ENCODE data around the gene VTA1. TPM values are rescaled to one million over a fixed set of nuclear protein-coding genes. Genes with fewer than 3 reads are reported as not detected.

Gene VTA1
- total RNA-seq, 1 experiment from 2014 or later = 72.1 TPM

Other genes with a start within 250 kb of the VTA1 start
- gene GJE1, start 14.3 kb upstream of the VTA1 start, total RNA-seq (2021; ENCODE audit: unreplicated experiment) = not detected
- not detected for gene NMBR, start 141 bp upstream of the VTA1 start, total RNA-seq (2021; ENCODE audit: unreplicated experiment)
- 259 TPM for gene ADGRG6, start 154.7 kb downstream of the VTA1 start, total RNA-seq (2021; ENCODE audit: unreplicated experiment)